ENCODE results near the gene KCTD13.

DNA sequence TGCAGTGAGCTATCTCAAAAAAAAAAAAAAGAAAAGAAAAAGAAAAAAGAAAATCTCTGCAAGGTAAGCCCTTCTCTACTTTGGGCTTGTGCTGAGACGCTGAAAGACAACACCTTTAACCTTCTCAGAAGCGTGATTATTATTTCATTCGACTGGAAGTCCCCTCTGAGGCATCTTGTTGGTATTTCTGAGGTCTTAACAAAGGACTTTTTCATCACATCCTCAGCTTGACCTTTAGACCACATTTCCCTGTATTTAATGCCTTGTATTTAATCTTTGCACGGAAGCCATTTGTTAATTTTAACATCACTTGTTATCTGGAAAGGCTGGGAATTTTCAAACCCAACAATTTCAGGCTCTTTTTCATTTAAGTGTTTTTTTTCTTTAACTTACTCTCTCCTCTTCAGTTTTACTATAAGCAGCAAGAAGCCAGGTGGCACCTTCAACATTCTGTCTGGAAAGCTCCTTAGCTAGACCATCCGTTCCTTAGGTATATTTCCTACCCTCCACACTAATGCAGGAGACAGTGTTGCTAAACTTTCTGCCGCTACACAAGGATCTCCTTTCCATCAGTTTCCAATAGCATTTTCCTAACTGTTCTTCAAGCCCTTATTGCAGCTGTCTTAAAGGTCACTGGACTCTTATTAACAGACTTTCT is 10.3 kb downstream of the KCTD13 start:
- TF ChIP-seq, protein P1, sequence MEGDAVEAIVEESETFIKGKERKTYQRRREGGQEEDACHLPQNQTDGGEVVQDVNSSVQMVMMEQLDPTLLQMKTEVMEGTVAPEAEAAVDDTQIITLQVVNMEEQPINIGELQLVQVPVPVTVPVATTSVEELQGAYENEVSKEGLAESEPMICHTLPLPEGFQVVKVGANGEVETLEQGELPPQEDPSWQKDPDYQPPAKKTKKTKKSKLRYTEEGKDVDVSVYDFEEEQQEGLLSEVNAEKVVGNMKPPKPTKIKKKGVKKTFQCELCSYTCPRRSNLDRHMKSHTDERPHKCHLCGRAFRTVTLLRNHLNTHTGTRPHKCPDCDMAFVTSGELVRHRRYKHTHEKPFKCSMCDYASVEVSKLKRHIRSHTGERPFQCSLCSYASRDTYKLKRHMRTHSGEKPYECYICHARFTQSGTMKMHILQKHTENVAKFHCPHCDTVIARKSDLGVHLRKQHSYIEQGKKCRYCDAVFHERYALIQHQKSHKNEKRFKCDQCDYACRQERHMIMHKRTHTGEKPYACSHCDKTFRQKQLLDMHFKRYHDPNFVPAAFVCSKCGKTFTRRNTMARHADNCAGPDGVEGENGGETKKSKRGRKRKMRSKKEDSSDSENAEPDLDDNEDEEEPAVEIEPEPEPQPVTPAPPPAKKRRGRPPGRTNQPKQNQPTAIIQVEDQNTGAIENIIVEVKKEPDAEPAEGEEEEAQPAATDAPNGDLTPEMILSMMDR (IDR thresholded peaks at IDR 0.05): no peak
- TF ChIP-seq POLR2A (IDR thresholded peaks at IDR 0.05): no peak

Data from body of pancreas (tissue), 4 donors.